ENCODE data around the gene TASL. TPM values are rescaled to one million over a fixed set of nuclear protein-coding genes. Genes with fewer than 3 reads are reported as not detected.
"Not testable (repeated sequence)": the region's sequence is repeated elsewhere in the genome, so short reads cannot be mapped to it uniquely, and the experiment has no call there.

The TASL gene
- total RNA-seq (2014; rRNA removed; shearing (Covaris generic)), result not detected in 2 replicates

GRCh38 chrX:30577362-30577991 lies at the start of gene TASL:
Gene TASL (minus strand): TSS chrX:30577766. CDS start chrX:30560355, 17,411 bp downstream.
- DNase-seq (ENCODE audit: low spot score), result no peak

DNA sequence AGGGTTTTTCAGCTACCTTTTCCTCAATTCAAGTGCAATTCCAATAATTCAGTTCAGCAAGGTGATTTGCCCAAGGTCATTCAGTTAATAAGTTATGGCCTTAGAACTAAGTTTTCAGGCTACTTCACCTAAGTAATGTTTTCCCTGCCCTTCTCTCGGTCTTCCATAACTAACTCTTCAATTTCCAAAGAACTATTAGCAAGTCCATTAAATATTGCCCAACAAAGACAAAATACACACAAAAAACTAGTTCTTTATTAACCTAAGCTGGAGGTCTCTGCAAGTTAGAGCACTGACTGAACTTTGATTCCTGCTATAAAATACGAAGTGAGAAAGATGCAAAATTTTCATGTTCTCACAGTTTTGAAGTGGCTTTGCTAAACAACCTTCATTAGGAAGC lies 48.8 kb upstream of the TASL start:
- no peak for DNase-seq (ENCODE audit: low spot score)

GRCh38 chrX:30622361-30622760 lies 44.8 kb upstream of the TASL start:
- DNase-seq (ENCODE audit: low spot score), result no peak

- DNase-seq (ENCODE audit: low spot score), result peak; percentile 89
These were observed 43.5 kb upstream of the TASL start for GRCh38 chrX:30620980-30621618.

DNA sequence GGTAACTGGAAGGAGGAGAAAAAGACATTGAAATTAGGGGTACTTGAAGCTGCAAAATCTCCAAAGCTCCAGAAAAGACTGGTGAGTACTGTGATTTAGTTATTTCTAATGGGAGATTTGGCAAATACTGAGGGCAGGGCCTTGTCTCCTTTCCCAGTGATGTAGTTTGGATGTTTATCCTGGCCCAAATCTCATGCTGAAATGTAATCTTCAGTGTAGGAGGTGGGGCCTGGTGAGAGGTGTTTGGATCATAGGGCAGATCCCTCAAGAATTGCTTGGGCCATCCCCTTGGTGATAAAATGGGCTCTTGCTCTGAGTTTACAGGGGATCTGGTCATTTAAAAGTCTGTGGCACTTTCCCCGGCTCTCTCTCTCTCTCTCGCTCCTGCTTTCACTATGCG lies 42.6 kb upstream of the TASL start:
- DNase-seq (ENCODE audit: low spot score), result no peak

- no peak for DNase-seq (ENCODE audit: low spot score)
These were observed 40.7 kb upstream of the TASL start for GRCh38 chrX:30618160-30618765.

- DNase-seq (ENCODE audit: low spot score), result peak; percentile 46
These were observed 37.7 kb upstream of the TASL start for GRCh38 chrX:30615229-30615628.

DNA sequence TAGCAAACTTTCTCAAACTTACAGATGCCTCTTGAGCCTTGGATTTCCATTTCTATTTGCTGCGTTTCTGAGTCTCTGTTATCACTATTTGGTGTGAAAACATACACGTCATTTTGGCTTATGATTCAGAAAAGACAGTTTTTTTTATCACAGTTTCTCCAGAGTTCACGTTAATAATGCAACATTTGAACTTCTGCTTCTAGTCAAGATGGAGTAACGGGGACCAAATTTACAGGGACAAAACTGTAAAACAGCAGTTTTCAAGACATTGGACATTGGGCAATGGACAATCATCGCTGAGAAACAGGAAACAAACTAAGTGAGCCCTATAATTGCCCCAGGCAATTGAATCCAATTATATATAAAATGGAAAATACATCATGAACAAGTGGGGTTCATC lies 36.2 kb upstream of the TASL start:
- DNase-seq (ENCODE audit: low spot score), result no peak

GRCh38 chrX:30612250-30612655 lies 34.7 kb upstream of the TASL start:
- no peak for DNase-seq (ENCODE audit: low spot score)

DNA sequence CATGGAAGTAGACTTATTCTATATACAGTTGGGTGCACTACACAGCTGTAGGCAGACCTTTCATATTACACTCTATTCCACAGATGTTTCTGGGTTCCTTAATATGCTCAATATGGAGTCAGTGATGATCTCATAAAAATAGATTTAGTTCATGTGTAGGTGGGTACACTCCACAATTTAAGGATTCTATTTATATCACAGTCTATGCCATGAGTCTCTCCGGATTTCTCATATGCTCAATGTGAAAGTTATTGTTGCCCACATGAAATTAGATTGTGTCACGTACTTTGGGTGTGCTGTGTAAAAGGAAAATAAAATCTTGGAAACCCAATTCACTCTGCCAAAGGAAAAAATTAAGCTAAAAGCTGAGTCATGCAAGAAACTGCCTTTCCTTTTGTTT lies 32.5 kb upstream of the TASL start:
- no peak for DNase-seq (ENCODE audit: low spot score)

DNA sequence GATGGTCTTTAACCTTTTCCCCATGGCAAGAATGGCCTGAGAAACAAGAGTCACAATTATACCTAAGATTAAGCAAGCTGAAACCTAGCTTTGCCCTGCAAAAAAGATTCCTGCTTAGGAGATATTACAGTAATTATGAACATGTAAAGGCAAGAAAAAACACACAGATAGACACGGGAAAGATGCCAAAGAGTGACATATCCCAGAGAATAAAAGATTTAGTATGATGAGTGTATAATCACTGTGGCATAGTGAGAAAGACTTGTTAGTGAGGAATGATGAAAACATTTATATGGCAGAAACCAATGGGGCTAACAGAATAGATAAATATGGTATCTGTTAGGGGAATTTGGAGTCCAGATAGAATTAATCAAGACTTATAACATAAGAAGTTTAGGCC lies 29.6 kb upstream of the TASL start:
- no peak for DNase-seq (ENCODE audit: low spot score)

DNA sequence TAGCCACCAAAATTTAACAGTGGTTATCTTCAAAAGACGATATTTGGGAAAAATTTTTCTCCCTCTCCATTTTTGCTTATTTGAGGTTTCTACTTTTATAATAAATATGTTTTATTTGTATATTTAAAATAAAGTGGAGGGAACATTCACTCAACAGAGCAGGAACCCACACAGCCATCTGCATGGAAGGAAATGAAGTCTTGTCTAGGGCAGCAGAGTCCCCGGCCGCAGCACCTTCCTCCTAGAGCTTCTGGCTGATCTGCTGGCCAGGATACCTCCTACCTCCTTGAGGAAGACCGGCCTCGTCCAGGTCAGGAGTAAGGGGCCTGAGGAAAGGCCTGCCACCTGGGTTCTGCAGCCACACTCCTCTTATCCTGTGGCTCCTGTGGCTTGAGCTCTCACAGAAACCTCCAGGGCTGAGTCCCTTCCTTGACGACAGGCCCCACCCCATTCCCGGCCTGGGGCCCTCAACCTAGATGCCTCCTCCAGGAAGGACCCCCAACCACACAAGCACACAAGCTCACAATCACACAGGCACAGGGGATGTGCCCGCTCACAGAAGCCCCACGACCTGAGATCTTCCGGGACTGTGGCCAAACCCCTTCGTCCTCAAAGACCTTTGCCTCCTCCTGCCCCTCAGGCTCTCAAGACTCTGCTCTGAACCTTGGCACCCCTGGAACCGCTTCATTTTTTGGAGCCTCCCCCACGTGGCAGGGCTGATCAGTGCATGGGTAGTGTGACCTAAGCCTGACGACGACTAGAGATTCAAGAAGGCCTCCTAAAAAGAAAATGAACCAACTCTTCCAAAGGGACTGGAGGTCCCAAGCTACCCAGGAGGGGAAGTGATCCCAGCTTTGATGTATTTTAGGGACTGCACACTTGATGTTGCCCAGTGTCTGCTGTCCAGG lies 23.0 kb upstream of the TASL start:
- not testable (repeated sequence) for DNase-seq (ENCODE audit: low spot score)

DNA sequence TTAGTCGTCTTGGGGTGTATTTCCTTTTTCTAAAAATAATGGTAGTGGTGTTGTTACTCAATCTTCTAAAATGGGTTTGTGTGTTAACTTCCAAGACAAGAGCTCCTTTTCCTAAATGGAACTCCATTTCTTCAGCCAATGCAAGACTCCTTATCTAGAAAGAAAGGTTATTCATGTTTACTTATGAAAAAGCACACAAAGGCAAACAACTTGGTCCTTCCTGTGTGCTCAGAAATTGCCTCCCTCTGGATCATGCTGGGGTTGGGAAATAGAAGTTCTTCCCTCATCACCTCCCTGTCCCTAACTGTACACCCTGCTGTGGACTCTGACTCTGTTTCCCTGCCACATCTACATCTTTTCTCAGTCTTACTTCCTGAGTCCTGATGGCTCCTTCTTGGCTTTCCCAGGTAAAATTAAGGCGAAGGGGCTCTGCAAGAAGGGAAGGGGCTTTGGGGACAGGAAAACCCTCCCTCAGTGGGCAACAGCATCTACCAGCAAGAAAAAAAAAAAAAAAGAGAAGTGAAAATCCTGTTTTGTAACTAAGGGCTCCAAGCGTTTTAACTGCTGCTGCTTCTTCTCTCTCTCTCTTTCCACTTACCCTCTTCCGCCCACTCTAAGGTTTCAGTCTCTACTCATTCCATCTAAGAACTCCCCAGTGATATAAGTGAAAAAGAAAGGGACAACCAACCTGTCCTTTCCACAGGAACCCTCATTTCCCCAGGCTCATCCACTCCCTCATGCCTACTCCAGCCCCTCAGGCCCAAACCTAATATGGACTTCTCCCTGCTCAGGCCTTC lies 19.8 kb upstream of the TASL start:
- DNase-seq (ENCODE audit: low spot score), result no peak

DNA sequence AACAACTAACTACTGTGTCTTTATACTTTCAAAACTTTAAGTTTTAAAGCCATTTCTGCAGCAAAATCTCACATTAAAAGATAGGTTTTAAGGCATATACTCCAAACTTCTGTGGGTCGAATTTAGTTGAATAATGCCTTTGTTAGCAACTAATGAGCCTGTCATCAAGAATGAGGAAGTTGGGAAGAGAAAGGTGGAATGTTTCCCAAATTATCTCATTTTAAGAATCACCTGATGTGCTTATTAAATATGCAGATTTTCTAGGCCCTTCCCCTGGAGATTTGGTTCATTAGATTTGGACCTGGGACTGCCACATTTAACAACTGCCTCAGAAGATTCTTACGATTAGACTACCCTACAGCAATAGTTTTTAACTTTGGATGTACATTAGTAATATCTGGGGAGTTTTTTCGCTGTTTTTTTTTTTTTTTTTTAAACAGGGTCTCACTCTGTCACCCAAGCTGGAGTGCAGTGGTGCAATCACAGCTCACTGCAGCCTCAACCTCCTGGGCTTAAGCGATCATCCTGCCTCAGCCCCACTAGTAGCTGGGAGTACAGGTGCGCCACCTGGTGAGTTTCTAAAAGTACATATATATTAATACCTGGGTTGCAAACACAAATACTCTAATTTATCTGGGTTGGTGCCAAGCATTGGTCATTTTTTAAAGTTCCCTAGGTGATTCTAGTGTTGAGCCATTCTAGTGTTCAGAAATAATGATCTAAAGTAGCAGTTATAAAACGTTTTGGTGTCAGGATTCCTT lies 16.1 kb upstream of the TASL start:
- DNase-seq (ENCODE audit: low spot score), result no peak

- DNase-seq (ENCODE audit: low spot score), result no peak
These were observed 15.3 kb upstream of the TASL start for GRCh38 chrX:30592831-30593230.

- DNase-seq (ENCODE audit: low spot score), result no peak
These were observed 12.8 kb upstream of the TASL start for GRCh38 chrX:30590368-30590767.

DNA sequence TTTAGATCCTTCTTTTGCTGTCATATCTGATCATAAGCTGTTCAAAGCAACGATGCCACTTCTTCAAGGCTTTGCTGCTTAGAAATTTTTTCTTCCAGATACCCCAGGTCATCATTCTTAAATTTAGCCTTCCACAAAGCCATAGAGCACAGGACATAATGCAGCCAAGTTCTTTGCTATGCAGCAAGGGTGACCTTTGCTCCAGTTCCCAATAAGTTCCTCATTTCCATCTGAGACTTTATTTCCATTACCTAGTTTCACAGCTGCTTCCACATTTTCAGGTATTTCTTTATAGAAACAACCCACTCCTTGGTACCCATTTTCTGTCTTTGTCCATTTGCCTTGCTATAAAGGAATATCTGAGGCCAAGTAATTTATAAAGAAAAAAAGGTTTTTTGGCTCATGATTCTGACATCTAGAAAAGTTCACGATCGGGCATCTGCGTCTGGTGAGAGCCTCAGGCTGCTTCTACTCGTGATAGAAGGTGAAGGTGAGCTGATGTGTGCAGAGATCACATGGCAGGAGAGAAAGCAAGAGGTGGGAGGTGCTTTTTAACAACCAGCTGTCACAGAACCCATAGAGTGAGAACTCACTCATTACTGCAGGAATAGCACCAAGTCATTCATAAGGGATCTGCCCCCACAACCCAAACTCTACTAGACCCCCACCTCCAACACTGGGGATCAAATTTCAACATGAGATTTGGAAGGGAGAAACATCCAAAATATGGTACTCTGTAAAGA lies 11.8 kb upstream of the TASL start:
- no peak for DNase-seq (ENCODE audit: low spot score)

DNA sequence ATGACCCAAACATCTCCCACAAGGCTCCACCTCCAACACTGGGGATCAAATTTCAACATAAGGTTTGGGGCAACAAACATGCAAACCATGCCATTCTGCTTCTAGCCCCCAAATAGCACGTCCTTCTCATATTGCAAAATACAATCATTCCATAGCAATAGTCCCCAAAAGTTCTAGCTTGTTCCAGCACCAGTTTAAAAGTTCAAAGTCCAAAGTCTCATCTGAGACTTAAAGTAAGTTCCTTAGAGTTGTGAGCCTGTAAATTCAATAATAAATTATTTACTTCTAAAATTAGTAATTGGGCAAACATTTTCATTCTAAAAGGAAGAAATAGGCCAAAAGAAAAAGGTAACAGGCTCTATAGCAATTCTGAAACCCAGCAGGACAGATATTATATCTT lies 8.9 kb upstream of the TASL start:
- DNase-seq (ENCODE audit: low spot score), result no peak

DNA sequence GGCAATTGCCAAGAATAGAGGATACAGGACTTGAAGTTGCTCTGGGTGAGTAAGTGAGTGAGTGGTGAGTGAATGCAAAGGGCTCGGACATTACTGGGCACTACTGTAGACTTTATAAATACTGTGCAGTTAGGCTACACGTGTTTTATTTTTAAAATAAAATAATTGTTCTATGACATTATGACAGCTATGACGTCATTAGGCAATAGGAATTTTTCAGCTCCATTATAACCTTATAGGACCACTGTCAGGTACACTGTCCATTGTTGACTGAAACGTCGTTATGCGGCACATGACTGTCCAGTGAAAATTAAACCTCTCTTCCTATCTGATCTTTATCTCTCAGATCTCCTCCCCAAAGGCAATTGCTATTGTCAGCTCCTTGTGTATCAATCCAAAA lies 5.1 kb upstream of the TASL start:
- no peak for DNase-seq (ENCODE audit: low spot score)

DNA sequence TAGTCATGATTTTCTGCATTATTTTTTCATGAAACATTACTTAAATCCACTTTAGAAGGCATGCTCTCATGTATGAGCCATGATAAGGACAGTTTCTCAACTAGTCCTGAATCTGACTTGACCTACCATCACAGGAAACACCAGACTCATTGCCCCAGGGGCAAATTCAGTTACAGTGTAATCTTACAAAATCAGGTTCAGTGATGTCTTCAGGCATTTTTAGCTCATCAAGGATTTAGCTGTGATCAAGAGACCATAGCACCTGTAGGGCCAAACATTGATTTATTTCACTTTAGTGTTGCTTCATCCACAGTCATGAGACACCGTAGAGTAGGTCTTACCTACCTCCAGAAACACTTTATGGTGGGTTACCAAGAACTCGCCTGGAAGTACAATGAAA lies 3.1 kb upstream of the TASL start:
- no peak for DNase-seq (ENCODE audit: low spot score)

Measured in A172 (cell line).